Aorta (tissue), 5 donors: ENCODE measurements around the gene ZBTB32. TPM values are rescaled to one million over a fixed set of nuclear protein-coding genes. Genes with fewer than 3 reads are reported as not detected.
"Not testable (repeated sequence)": the region's sequence is repeated elsewhere in the genome, so short reads cannot be mapped to it uniquely, and the experiment has no call there.

Experiments used
- ATAC-seq: fragments of 200-7000 bp; cut with Tn5 transposase; one replicate; pipeline ENCODE4 v1.9.1; 2022; ENCODE audit warnings: moderate library complexity; ENCODE audit not compliant: low FRiP score
- DNase-seq, 2 donors: peaks; one replicate each; pipeline ENCODE4 v3.0.0-alpha.2; 2020
- H3K27ac ChIP-seq, 2 donors: one replicate each; pipeline ENCODE4 v1.5.1; 2013; ENCODE audit warnings: low read length in 2 of 2, mild to moderate bottlenecking in 2 of 2, moderate library complexity in 2 of 2, control low read depth in 1 of 2, inconsistent platforms in 1 of 2, low read depth in 1 of 2
- H3K27me3 ChIP-seq, 2 donors: one replicate each; pipeline ENCODE4 v1.6.1; 2013; ENCODE audit warnings: control low read depth in 1 of 2, low read length in 1 of 2, mild to moderate bottlenecking in 1 of 2, moderate library complexity in 1 of 2; ENCODE audit not compliant: insufficient read depth in 2 of 2, control insufficient read depth in 1 of 2
- H3K36me3 ChIP-seq, 2 donors: one replicate each; pipeline ENCODE4 v1.6.1; 2013; ENCODE audit warnings: control low read depth in 1 of 2, low read length in 1 of 2, mild to moderate bottlenecking in 1 of 2; ENCODE audit not compliant: insufficient read depth in 2 of 2, control insufficient read depth in 1 of 2
- H3K4me1 ChIP-seq, 2 donors: one replicate each; pipeline ENCODE4 v1.6.1; 2013; ENCODE audit warnings: low read length in 2 of 2, control low read depth in 1 of 2, mild to moderate bottlenecking in 1 of 2, moderate library complexity in 1 of 2; ENCODE audit not compliant: insufficient read depth in 2 of 2, control insufficient read depth in 1 of 2
- H3K4me3 ChIP-seq, 2 donors: one replicate each; pipeline ENCODE4 v1.5.1; 2013; ENCODE audit warnings: low read length in 2 of 2, control low read depth in 1 of 2, mild to moderate bottlenecking in 1 of 2
- H3K9me3 ChIP-seq: one replicate; pipeline ENCODE4 v1.6.1; 2013; ENCODE audit warnings: mild to moderate bottlenecking, low read length; ENCODE audit not compliant: control insufficient read depth
- WGBS, 2 donors: extraction: QIAGEN DNeasy Blood & Tissue Kit; methylation state at CpG; one replicate each; pipeline ENCODE4 v1.1.7; 2013; 5-methylcytosine and 5-hydroxymethylcytosine counted together
- intact Hi-C, 2 donors: fragments of 100-400 bp; cut with DNase I; formaldehyde crosslinking; loops; one replicate each; pipeline versions ENCODE4 v1.14.2 to v1.15.0; 2022
- polyA plus RNA-seq, 2 donors: library from polyadenylated mRNA; stranded (reverse); fragments of 200-250 nt; gene quantifications; one replicate each; pipeline ENCODE4 v1.2.3, GENCODE V29; 2013
- total RNA-seq, 2 donors: library from RNA; stranded (reverse); fragmentation: NEBNext Ultra II Directional; extraction: Animal tissue kit (Norgen Biotek cat#: 25700); gene quantifications; one replicate each; pipeline ENCODE4 v1.2.1, GENCODE V29; 2021
- donor health status: healthy with polysubstance abuse.
- donor health status: Bipolar disorder and iron deficiency.
- donor health status: DM: no; HTN: no; CAD: no.
- donor health status: DM: no; HTN: no; CAD: no.
- donor health status: DM: yes; HTN: yes; CAD: no.

Gene ZBTB32
- total and polyA plus RNA-seq, 4 donors, result 0.19 TPM; not detected in 3

DNA sequence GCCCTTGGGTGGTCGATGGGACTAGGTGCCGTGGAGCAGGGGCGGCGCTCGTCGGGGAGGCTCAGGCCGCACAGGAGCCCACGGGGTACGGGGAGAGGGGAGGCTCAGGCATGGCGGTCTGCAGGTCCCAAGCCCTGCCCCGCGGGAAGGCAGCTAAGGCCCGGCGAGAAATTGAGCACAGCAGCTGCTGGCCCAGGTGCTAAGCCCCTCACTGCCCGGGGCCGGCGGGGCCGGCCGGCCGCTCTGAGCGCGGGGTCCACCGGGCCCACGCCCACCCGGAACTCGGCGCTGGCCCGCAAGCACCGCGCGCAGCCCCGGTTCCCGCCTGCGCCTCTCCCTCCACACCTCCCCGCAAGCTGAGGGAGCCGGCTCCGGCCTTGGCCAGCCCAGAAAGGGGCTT is 13.3 kb upstream of the ZBTB32 start:
- H3K9me3 ChIP-seq, ATAC-seq, H3K27me3 ChIP-seq, H3K27ac ChIP-seq, intact Hi-C loops, H3K36me3 ChIP-seq, H3K4me1 ChIP-seq, H3K4me3 ChIP-seq, DNase-seq: not testable (repeated sequence)
- WGBS, 2 donors, result 94 to 95% methylated on average over 28 to 37 of the region's 37 CpGs

DNA sequence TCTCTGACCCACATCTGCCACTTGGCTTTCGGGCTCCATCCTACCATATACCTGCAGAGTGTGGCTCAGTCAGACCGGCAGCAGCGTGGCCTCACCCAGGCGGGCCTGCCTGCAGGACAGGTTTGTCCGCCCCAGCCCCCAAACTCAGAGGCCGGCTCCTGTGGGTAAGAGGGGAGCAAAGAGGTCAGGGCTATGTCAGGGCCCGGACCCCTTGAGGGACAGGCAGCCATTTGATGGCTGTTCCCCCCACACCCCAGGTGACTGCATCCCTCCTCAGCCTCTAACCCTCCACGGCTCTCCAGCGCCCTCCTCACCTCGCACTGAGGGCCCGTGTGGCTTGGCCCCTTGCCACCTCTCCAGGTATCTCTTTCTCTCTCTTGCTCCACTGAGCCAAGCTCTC is 12.3 kb upstream of the ZBTB32 start:
- H3K27ac ChIP-seq, result no peak overlapping the region
- ATAC-seq, result no peak
- 83 to 88% methylated on average over 11 of the region's 11 CpGs for WGBS, 2 donors
- intact Hi-C loops, result loop anchor here in 1 of 2 donors (2.0 kb wide), 2 partner anchors 25 to 239 kb away; no protein-coding TSS in a partner anchor
- H3K36me3 ChIP-seq, result no peaks in the 10 kb centered on the region
- H3K9me3 ChIP-seq, result no peaks in the 10 kb centered on the region
- H3K4me1 ChIP-seq, result no peaks in the 10 kb centered on the region
- no peak overlapping the region for H3K4me3 ChIP-seq
- H3K27me3 ChIP-seq, result no peaks in the 10 kb centered on the region
- DNase-seq, result no peak

- intact Hi-C loops, result loop anchor here (1.0 to 2.0 kb wide), 3 partner anchors 23 to 238 kb away; no protein-coding TSS in a partner anchor
- ATAC-seq (peak; percentile 52), DNase-seq (no peak)
- Histone ChIP-seq H3K27me3 (no peaks in the 10 kb centered on the region), H3K36me3 (no peaks in the 10 kb centered on the region), H3K27ac (no peak overlapping the region), H3K4me3 (no peak overlapping the region), H3K9me3 (no peaks in the 10 kb centered on the region), H3K4me1 (no peaks in the 10 kb centered on the region)
- WGBS, 2 donors, result 13 to 16% methylated on average over 8 of the region's 8 CpGs
These were observed 10.9 kb upstream of the ZBTB32 start for GRCh38 chr19:35693422-35693821.

GRCh38 chr19:35693835-35694599 is 10.3 kb upstream of the ZBTB32 start:
- H3K9me3 ChIP-seq, result no peaks in the 10 kb centered on the region
- no peaks in the 10 kb centered on the region for H3K27me3 ChIP-seq
- DNase-seq (peak; percentile 90 to 92), ATAC-seq (peak; percentile 96)
- no peaks in the 10 kb centered on the region for H3K36me3 ChIP-seq
- H3K4me3 ChIP-seq, result no peak overlapping the region
- H3K4me1 ChIP-seq, result no peaks in the 10 kb centered on the region
- intact Hi-C loops, result loop anchor here (1.0 to 2.0 kb wide), 4 partner anchors 23 to 237 kb away; no protein-coding TSS in a partner anchor
- 34 to 39% methylated on average over 8 of the region's 8 CpGs for WGBS, 2 donors
- no peak overlapping the region for H3K27ac ChIP-seq

DNA sequence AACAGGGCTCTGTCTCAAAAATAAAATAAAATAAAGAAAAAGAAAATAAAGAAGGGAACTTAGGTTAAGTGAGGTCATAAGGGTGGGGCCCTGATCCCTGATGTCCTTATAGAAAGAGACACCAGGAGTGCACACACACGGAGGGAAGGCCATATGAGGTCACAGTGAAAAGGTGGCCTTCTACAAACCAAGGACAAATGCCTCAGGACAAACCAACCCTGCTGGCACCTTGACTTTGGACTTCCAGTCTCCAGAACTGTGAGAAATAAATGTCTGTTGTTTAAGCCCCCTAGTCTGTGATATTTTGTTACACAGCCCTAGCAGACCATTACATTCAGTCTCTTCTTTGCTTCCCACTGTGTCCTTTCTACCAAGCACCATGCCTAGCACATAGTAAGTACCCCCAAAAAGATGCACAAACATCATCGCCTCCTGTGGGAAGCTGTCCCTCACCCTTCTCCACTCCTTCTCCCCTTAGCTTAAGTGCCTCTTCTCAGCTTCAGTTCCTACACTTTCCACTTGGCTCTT is 8.4 kb upstream of the ZBTB32 start:
- Histone ChIP-seq H3K4me3 (no peak overlapping the region), H3K27ac (no peak overlapping the region), H3K4me1 (no peaks in the 10 kb centered on the region), H3K27me3 (no peaks in the 10 kb centered on the region), H3K9me3 (no peaks in the 10 kb centered on the region), H3K36me3 (no peaks in the 10 kb centered on the region)
- DNase-seq (no peak), ATAC-seq (no peak)
- intact Hi-C loops, result no loop called here
- 78 to 83% methylated on average over 2 of the region's 2 CpGs for WGBS, 2 donors

DNA sequence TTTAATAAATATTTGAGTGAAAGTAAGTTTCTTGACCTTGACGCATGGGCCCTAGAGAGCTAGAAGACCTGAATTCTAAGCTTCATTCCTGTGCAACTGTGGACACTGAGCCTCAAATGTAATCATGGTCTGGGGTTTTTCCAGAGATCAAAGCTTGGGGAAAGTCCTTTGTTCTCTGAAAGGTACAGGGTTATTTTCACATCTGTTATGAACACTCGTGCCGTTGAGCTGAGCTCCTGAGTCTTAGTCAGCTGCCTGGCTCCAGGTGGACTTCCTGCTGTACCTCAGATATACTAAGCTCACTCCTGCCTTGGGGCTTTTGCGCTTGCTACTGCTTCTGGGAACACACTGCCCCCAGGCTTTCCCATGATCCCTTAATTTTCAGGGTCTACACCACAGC is 7.5 kb upstream of the ZBTB32 start:
- Histone ChIP-seq H3K9me3 (no peaks in the 10 kb centered on the region), H3K27ac (no peak overlapping the region), H3K36me3 (no peaks in the 10 kb centered on the region), H3K27me3 (no peaks in the 10 kb centered on the region), H3K4me1 (no peaks in the 10 kb centered on the region), H3K4me3 (no peak overlapping the region)
- intact Hi-C loops, result no loop called here
- WGBS, 2 donors, result 82 to 88% methylated on average over 4 of the region's 4 CpGs
- ATAC-seq (no peak), DNase-seq (no peak)

GRCh38 chr19:35702223-35703012 is 1.9 kb upstream of the ZBTB32 start:
- H3K4me1 ChIP-seq, result no peaks in the 10 kb centered on the region
- peak overlapping the region; percentile 47 to 65 for H3K4me3 ChIP-seq
- H3K27me3 ChIP-seq, result no peaks in the 10 kb centered on the region
- H3K9me3 ChIP-seq, result no peaks in the 10 kb centered on the region
- H3K36me3 ChIP-seq, result no peaks in the 10 kb centered on the region
- DNase-seq (peak; percentile 97 to 98), ATAC-seq (peak; percentile 99)
- intact Hi-C loops, result no loop called here
- H3K27ac ChIP-seq, result no peak overlapping the region
- WGBS, 2 donors, result 0 to 1% methylated on average over 50 of the region's 50 CpGs

GRCh38 chr19:35703343-35703742 is 1.0 kb upstream of the ZBTB32 start:
- intact Hi-C loops, result no loop called here
- ATAC-seq, result no peak
- Histone ChIP-seq H3K4me3 (no peak overlapping the region), H3K4me1 (no peaks in the 10 kb centered on the region), H3K27ac (no peak overlapping the region), H3K27me3 (no peaks in the 10 kb centered on the region), H3K9me3 (no peaks in the 10 kb centered on the region), H3K36me3 (no peaks in the 10 kb centered on the region)
- 51 to 53% methylated on average over 9 of the region's 9 CpGs for WGBS, 2 donors
- DNase-seq, result no peak
